ENCODE data around the gene TAGLN.
"Not testable (repeated sequence)": the region's sequence is repeated elsewhere in the genome, so short reads cannot be mapped to it uniquely, and the experiment has no call there.

Gene TAGLN

DNA sequence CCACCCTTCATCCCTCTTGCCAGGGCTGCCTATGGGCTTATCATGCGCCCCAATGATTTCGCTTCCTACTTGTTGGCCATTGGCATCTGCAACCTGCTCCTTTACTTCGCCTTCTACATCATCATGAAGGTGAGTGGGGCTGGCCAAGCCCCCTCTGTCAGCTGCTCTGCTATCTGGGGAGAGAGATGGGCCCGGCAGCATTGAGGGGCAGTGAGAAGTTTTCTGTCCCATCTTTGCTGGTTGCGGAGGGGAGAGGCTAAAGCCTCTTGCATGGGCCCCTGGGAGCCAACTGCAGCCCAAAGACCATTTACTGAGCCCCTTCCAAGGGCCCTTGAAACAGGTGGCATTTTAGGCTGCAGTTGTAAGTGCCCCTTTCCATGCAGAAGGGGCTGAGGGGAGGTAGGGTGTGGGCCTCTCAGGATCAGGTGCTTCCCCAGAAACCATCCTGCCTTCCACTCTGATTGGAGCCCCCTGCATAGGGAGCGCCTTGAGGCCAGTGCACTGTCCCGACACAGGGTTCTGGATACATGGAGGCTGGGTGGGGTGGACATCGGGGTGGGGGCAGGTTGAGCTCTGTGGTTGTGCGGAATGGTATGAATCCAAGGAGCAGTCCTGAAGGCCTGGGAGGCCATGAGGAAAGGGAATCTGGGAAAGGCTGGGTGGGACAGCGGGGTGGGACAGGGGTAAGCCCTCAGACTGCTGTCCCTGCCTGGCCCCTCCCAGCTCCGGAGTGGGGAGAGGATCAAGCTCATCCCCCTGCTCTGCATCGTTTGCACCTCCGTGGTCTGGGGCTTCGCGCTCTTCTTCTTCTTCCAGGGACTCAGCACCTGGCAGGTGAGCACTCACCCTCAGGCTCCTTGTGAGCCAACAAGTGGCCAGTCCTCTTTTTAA is 5.8 kb upstream of the TAGLN start:
- DNase-seq = no peak
- in situ Hi-C loops (cut with MboI; ENCODE audit: low pct_unique_long_range_greater_than_20kb, low sequenced_read_pairs) = no loop called here

DNA sequence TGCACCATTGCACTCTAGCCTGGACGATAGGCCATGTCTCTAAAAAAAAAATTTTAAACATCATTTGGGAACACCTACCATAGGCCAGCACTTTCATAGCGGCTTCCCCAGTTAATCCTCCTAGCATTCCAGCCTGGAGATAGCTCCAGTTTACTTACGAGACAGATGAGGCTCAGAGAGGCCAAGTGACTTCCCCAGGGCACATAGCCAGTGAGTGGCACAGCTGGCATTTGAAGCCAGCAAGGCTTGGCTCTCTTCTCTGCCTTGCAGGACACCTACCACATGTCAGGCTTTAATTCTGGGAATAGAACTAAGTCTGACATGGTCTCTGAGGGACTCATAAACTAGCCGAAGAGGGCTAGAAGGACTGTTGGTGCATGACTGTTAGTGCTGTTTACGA is 4.9 kb upstream of the TAGLN start:
- DNase-seq = no peak
- in situ Hi-C loops (cut with MboI; ENCODE audit: low pct_unique_long_range_greater_than_20kb, low sequenced_read_pairs) = no loop called here

DNA sequence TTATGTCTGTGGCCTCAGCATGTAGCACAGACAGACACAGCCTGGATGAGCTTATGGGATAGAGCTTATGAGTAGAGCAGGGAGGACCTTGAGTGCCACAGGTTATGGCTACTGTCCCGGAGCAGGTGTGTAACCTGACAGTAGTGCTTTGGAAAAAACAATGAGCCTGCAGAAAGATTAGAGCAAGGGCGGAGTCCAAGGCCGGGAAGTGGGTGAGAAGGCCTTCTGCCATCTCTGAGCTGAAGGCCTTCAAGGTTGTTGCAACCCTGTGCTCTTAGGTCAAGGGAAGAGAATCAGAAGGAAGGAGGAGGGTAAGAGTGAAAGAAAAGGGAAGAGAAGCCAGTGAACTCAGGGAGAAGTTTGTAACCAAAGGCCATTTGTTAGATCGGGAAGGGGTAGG is 3.9 kb upstream of the TAGLN start:
- in situ Hi-C loops (cut with MboI; ENCODE audit: low pct_unique_long_range_greater_than_20kb, low sequenced_read_pairs) = no loop called here

DNA sequence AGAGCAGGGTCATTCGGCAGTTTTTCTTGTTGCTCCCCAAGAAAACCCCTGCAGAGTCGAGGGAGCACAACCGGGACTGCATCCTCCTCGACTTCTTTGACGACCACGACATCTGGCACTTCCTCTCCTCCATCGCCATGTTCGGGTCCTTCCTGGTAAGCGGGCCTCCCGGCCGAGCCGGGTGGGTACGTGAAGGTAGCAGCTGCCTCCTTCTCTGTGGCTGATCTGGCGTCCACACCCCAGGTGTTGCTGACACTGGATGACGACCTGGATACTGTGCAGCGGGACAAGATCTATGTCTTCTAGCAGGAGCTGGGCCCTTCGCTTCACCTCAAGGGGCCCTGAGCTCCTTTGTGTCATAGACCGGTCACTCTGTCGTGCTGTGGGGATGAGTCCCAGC is 3.4 kb upstream of the TAGLN start:
- in situ Hi-C loops (cut with MboI; ENCODE audit: low pct_unique_long_range_greater_than_20kb, low sequenced_read_pairs) = no loop called here
- DNase-seq = no peak

More for the DNA sequence above, 3.9 kb upstream of the TAGLN start:
- no peak for DNase-seq

DNA sequence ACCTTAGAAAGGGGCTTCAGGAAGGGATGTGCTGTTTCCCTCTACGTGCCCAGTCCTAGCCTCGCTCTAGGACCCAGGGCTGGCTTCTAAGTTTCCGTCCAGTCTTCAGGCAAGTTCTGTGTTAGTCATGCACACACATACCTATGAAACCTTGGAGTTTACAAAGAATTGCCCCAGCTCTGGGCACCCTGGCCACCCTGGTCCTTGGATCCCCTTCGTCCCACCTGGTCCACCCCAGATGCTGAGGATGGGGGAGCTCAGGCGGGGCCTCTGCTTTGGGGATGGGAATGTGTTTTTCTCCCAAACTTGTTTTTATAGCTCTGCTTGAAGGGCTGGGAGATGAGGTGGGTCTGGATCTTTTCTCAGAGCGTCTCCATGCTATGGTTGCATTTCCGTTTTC is 2.2 kb upstream of the TAGLN start:
- in situ Hi-C loops (cut with MboI; ENCODE audit: low pct_unique_long_range_greater_than_20kb, low sequenced_read_pairs) = no loop called here
- DNase-seq = no peak

DNA sequence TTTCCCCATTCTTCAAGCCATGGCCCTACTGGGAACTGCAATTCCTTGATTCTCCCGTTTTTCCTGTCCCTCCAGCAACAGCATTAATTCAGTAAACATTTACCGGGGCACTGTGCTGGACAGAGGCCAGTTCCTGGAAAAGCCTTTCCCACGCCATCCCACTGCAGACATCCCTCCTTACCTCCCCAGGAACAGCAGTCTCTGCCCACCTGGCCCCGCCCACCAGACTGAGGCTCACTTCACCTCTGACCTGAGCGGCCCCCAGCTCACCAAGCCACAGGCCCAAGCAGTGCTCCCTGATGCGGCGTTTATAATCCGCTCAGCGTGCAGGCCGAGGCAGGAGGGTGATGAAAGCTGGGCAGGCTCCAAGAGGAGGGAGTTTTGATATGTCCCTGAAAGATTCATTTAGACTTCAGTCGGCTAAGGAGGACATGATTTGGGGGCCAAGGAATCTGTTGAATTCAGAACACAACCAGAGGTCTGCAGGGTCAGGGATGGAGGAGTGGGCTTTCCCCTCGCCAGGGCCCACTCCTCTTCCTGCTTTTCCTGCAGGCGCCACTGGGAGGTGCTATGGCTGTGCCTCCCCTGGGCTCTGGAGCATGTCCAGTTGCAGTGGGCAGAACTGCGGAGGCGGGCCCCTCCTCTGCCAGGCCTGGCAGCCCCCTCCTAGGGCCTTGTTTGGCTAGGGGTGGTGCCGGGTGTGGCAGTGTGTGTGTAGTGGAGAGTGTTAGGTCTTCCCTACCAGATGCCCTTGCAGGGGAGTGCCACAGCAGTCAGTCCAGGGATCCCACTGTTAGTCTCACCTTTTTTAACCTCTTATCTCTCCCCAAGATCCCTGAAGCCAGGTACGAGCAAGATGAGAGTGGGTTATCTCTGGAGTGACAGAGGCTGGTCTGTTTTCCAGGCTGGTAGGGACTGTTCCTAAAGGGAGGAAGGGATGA is 1.4 kb upstream of the TAGLN start:
- in situ Hi-C loops (cut with MboI; ENCODE audit: low pct_unique_long_range_greater_than_20kb, low sequenced_read_pairs) = no loop called here
- no peak for DNase-seq

DNA sequence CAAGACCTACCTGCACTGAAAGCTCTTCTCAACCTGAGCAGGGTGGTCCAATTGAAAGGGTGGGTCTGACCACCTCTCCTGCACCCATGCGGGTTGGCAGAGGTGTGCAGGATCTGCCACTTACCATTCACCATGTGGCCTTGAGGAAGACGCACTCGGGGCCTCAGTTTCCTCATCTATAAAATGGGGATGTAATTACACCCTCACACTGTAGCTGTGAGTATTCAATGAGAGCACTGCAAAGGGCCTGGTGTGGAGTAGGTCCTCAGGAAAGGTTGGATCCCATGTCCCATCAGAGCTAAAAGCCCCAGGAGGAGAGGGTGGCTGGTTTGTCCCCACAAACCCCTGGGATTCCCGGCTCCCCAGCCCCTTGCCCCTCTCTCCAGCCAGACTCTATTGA is 557 bp upstream of the TAGLN start:
- no peak for DNase-seq
- in situ Hi-C loops (cut with MboI; ENCODE audit: low pct_unique_long_range_greater_than_20kb, low sequenced_read_pairs) = no loop called here

DNA sequence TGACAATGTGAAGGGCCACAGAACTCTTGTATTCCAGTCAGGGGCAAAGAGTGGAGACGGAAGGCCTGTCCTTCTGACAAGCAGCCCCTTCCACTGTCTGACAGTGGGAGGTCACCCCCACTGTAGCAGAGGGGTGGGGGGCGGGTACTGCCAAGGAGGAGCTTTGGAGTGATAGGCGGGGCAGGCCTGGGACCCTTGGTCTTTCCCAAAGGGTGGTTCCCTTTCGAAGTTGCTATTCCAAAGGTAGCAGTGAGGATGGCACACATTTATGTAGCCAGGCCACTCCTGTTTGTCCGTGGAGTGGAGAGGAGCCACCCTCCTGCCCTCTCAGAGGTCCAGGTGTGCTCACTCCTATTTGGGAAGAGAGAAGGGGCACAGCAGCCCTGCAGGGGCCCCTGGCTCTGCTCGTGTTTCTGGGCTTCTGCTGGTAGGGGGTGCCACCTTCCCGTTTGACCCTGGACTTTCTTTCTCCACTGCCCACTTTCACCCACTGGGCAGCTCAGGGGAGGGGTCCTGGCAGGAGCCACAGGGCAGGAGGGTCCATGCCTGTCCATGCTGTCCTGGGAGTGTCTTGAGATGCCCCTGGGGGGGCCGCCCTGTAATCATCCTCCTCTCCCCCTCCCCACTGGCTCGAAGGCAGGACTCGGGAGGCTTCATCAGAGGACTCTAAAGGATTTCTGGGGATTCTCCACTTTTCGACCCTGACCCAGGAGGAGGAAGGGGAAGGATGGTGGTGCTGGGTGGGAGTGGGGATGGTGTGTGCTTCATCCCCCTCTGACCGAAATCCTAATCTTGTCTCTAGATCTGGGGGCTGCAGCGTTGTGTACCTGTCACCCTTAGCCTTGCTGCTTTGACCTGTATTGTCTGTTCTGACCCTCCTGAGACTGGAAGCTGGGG is 994 bp downstream of the TAGLN start:
- DNase-seq = no peak
- in situ Hi-C loops (cut with MboI; ENCODE audit: low pct_unique_long_range_greater_than_20kb, low sequenced_read_pairs) = no loop called here

DNA sequence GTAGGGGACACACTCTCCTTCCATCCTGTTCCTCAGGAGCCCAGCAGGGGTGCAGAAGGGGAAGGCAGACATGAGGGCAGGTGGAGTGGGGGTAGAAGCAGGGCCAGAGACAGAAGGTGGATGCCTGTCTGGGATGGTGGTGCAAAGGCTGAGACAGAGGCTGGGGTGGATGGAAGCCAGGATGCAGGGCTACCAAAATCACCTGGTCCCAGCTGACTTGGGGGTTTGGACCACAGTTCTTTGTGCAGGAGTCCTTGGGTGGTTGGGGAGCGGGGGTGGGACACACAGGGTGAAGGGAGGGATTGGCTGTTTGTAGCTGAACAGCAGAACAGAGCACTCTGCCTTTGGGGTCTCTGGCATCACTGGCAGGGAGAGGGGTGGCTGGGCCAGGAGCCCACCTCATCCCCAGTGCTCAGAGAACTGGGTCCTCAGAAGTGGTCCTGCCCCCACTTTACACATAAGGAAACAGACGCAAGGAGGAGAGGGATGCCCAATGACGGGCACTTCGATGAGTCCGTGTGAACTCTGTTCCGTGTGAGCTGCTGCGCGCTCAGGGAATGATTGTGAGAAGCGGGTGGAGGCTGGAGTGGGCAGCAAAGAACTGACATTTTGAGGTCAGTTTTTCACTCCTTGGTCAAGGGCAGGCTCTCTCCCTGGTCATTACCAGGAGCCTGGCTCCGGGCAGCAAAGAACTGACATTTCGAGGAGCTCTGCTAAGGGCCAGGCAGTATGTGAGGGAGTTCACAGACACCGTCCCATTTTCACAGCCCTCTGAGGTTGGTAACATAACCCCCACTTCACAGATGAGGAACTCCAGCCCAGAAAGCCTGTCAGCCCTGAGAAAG is 1.9 kb downstream of the TAGLN start:
- no peak for DNase-seq
- in situ Hi-C loops (cut with MboI; ENCODE audit: low pct_unique_long_range_greater_than_20kb, low sequenced_read_pairs) = no loop called here

DNA sequence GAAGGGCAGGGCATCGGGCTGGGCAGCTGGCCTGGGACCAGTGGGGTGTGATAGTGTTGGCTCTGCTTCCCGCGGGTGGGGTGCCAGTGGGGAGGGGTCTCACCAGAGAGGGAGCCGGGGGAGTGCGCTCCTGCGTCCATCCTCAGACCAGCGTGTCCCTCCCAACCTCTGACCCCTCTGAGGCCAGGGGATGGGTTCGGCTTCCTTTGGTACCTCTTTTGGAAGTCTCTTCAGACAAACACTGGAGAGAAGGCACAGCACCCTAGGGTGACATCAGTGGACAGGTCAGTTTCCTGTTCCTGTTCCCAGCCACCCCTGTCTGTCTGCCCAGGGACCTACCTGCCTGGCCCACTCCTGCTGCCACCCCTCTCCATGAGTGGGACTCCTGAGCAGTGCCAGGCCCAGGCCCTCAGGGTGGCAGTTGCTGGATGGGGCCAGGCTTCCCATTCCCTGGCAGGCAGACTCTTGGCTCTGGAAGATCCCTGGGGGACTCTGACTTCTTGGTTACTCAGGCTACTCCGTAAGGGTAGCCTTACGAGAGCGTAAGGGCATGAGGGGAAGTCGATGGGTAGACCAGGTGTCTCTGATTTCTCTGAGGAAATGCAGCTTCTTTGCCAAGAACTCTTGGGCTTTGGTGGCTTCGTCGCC is 2.6 kb downstream of the TAGLN start:
- DNase-seq = no peak
- in situ Hi-C loops (cut with MboI; ENCODE audit: low pct_unique_long_range_greater_than_20kb, low sequenced_read_pairs) = no loop called here

DNA sequence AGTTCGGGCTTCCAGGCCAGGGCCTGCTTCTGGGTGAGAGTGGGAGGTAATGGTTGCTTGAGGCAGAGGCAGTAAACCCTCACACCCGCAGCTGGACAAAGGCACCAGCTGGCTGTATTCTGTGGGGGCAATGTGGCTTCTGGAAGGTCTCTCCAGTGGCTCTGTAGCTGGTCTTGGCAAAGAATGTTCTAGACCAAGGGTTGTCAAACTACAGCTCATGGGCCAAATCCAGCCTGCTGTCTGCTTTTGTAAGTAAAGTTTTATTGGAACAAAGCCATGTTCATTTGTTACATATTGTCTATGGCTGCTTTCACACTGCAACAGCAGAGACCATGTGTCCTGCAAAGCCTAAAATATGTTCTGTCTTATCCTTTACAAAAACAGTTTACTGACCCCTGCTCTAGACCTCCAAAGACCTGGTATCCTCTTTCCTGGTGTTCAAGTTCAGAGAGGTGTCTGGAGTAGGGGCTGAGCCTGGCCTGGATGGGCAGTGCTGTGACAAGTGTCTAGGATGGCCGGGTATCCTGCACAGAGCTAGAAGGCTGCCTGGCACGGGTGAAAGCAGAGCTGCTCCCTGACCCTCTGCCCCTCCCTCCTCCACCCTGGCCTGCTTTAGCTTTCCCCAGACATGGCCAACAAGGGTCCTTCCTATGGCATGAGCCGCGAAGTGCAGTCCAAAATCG is 3.4 kb downstream of the TAGLN start:
- no peak for DNase-seq
- in situ Hi-C loops (cut with MboI; ENCODE audit: low pct_unique_long_range_greater_than_20kb, low sequenced_read_pairs) = no loop called here

DNA sequence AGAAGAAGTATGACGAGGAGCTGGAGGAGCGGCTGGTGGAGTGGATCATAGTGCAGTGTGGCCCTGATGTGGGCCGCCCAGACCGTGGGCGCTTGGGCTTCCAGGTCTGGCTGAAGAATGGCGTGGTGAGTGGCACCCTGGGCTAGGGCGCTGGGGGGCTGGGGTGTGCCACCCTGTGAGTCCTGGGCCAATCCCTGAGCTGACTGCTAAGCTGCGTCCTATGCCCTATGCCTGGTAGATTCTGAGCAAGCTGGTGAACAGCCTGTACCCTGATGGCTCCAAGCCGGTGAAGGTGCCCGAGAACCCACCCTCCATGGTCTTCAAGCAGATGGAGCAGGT is 3.9 kb downstream of the TAGLN start:
- in situ Hi-C loops (cut with MboI; ENCODE audit: low pct_unique_long_range_greater_than_20kb, low sequenced_read_pairs) = no loop called here
- no peak for DNase-seq

DNA sequence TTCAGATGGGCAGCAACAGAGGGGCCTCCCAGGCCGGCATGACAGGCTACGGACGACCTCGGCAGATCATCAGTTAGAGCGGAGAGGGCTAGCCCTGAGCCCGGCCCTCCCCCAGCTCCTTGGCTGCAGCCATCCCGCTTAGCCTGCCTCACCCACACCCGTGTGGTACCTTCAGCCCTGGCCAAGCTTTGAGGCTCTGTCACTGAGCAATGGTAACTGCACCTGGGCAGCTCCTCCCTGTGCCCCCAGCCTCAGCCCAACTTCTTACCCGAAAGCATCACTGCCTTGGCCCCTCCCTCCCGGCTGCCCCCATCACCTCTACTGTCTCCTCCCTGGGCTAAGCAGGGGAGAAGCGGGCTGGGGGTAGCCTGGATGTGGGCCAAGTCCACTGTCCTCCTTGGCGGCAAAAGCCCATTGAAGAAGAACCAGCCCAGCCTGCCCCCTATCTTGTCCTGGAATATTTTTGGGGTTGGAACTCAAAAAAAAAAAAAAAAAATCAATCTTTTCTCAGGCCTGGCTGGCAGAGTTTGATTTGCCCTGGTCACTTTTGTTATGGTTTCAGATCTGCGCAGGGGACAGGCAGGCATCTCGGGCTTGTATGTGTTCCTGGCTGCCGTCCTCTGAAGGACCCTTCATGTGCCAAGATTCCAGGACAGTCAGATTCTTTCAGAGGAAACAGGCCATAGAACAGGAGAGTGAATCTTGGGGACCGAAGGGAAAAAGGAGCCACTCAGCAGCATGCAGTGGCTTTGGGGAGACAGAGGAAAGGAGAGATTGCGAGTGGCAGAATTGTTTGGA is 5.3 kb downstream of the TAGLN start:
- in situ Hi-C loops (cut with MboI; ENCODE audit: low pct_unique_long_range_greater_than_20kb, low sequenced_read_pairs) = loop anchor here (5.0 kb wide), 1 partner anchor 72 kb away; no protein-coding TSS in a partner anchor
- no peak for DNase-seq

DNA sequence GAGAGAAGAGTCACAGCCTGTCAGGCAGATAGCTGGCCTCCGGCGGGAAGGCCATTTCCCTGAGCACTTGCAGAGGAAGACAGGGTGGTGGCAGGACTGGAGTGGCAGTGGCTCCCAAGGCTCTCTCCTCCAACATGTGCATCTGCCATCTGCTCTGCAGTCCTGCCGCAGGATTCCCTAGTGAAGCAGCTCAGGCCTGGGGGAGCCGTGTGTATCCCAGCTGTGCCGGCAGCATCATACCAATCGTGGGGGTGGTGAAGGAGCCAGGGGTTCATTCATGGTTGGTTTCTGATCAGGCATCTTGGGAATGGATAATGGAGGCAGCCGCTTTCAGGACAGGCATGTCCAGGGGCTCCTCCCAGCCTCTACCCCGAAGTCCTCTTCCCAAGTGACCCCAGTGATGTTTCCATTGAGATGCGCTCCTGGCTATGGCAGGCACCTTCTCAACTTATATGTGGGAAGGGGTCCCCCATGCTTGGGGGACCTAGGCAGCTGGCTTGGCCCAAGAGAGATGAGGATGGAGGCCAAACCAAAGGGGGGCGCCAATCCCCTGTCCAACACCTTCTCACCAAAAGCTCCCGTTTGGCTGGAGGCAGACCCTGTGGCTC is 6.1 kb downstream of the TAGLN start:
- no peak for DNase-seq
- in situ Hi-C loops (cut with MboI; ENCODE audit: low pct_unique_long_range_greater_than_20kb, low sequenced_read_pairs) = loop anchor here (5.0 kb wide), 1 partner anchor 73 kb away; no protein-coding TSS in a partner anchor

DNA sequence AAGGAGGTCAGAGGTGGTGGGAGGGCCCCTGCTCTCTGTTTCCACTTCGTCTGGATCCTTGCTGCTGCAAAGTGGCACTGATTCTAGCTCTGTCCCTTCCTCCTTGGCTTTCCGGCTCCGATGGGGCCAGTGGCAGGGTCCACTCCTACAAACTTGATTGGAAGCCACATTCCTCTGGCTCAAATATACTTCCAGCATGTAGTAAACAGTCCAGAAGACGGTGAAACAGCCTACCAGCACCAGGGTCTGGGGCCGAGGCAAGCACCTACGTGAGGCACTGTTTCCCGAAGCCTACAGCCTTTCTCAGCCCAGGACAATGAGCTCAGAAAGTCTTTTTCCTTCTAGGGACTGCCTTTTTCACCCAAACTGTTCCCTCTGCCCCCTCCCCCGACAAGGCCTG is 6.9 kb downstream of the TAGLN start:
- not testable (repeated sequence) for DNase-seq
- in situ Hi-C loops (cut with MboI; ENCODE audit: low pct_unique_long_range_greater_than_20kb, low sequenced_read_pairs) = loop anchor here (5.0 kb wide), 1 partner anchor 74 kb away; no protein-coding TSS in a partner anchor

DNA sequence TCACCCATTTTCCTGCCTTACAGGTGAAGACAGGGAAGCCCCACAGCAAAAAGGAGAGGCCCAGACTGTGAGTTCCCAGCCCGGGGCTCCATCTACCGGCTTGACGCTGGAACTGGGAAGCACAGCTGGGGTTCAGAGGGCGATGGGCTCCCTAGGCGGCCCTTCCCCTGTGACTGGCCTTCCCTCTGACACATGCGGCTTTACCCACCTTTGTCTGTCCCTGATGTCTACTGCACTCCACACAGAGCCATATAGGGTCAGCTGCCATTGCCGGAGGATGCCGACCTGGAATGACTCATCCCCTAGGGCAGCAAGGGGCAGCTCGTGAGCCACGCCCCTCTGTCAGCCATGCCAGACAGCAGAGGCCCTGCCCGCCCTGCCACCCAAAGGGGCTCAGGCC is 7.7 kb downstream of the TAGLN start:
- in situ Hi-C loops (cut with MboI; ENCODE audit: low pct_unique_long_range_greater_than_20kb, low sequenced_read_pairs) = loop anchor here (5.0 kb wide), 1 partner anchor 75 kb away; no protein-coding TSS in a partner anchor

More for the DNA sequence above, 7.7 kb downstream of the TAGLN start:
- not testable (repeated sequence) for DNase-seq

Measured in KBM-7 (cell line).